ENCODE data around the gene TBCK.

- TF ChIP-seq GATA3 (IDR thresholded peaks at IDR 0.05; ENCODE audit: low read depth, low read length) (no peak), GATA2 (IDR thresholded peaks at IDR 0.05; ENCODE audit: low read depth, low read length) (no peak)
These were observed 281.8 kb downstream of the TBCK start for GRCh38 chr4:106034220-106034619.

All from SH-SY5Y (cell line).